Endothelial cell of umbilical vein (primary cell): Measurements from ENCODE around the gene COPB1. TPM values are rescaled to one million over a fixed set of nuclear protein-coding genes. Genes with fewer than 3 reads are reported as not detected.

Experiments used
- BruUV-seq: library from RNA; stranded (reverse); fragments of 400-500 nt; replicated peaks from 2 replicates; lab custom pipeline; 2021; lab: Mats Ljungman, UMichigan
- CTCF ChIA-PET: fragments of 300-600, 350-600 bp; sonication (Branson Sonifier 250); formaldehyde crosslinking; loops from one replicate; lab custom pipeline; 2021; ENCODE audit warnings: antibody characterized with exemption, inconsistent platforms; lab: Charles Lee
- POLR2A ChIA-PET: fragments of 300-600, 350-600 bp; sonication (Branson Sonifier 250); formaldehyde crosslinking; loops from one replicate; lab custom pipeline; 2021; ENCODE audit warnings: antibody characterized with exemption, inconsistent platforms; lab: Charles Lee
- DNase-seq: peaks from one replicate; pipeline ENCODE4 v3.0.0-alpha.2; 2011; ENCODE audit warnings: low read depth, low spot score
- FAIRE-seq: peaks from 2 replicates; lab custom pipeline; 2011; peaks lifted over from hg19 to GRCh38; lab: Jason Lieb, UNC
- H2AFZ ChIP-seq: 2 replicates; pipeline ENCODE4 v1.6.0; 2012; ENCODE audit warnings: low read depth, low read length, control low read depth, inconsistent platforms
- H3K27ac ChIP-seq: 2 replicates; pipeline ENCODE4 v1.5.1; 2011; ENCODE audit warnings: low read depth, mild to moderate bottlenecking, control low read depth, low read length, moderate library complexity; ENCODE audit not compliant: insufficient read depth
- H3K27me3 ChIP-seq, 2 experiments: 2 replicates each; pipeline versions ENCODE4 v1.6.0 to v1.6.1; 2011; ENCODE audit warnings: low read length in 2 of 2, mixed read lengths in 1 of 2; ENCODE audit not compliant: control insufficient read depth in 2 of 2, insufficient read depth in 2 of 2
- H3K36me3 ChIP-seq, 2 experiments: 2 replicates in 1 of 2; 3 replicates in 1 of 2; pipeline ENCODE4 v1.5.1; 2011; ENCODE audit warnings: low read length in 2 of 2, mild to moderate bottlenecking in 1 of 2, moderate library complexity in 1 of 2; ENCODE audit not compliant: control insufficient read depth in 2 of 2, insufficient read depth in 2 of 2; ENCODE audit errors: extremely low read depth in 1 of 2
- H3K4me1 ChIP-seq: 3 replicates; pipeline ENCODE4 v1.5.1; 2011; ENCODE audit warnings: mild to moderate bottlenecking, low read length; ENCODE audit not compliant: control insufficient read depth, insufficient read depth; ENCODE audit errors: extremely low read depth
- H3K4me2 ChIP-seq: 2 replicates; pipeline ENCODE4 v1.6.1; 2011; ENCODE audit warnings: low read length, control low read depth, mixed read lengths; ENCODE audit not compliant: insufficient read depth
- H3K4me3 ChIP-seq, 3 experiments: fragments of 200-600 bp in 1 of 3; sonication (generic), shearing (Covaris generic) in 1 of 3; replicated peaks in 1 of 3; 2 replicates each; pipeline ENCODE4 v1.5.1; 2011 to 2016; ENCODE audit warnings: control low read depth in 3 of 3, low read length in 3 of 3, mild to moderate bottlenecking in 2 of 3, inconsistent platforms in 1 of 3, low read depth in 1 of 3, moderate library complexity in 1 of 3; ENCODE audit not compliant: insufficient read depth in 1 of 3
- H3K79me2 ChIP-seq: 2 replicates; pipeline ENCODE4 v1.6.0; 2012; ENCODE audit warnings: low read length, inconsistent platforms; ENCODE audit not compliant: control insufficient read depth, insufficient read depth
- H3K9ac ChIP-seq: replicated peaks from 2 replicates; pipeline ENCODE3; 2011; ENCODE audit warnings: low read length, control low read depth; ENCODE audit not compliant: insufficient read depth; ENCODE audit errors: extremely low read depth
- H3K9me1 ChIP-seq: replicated peaks from 3 replicates; pipeline ENCODE4 v1.6.0; 2011; ENCODE audit warnings: mild to moderate bottlenecking, low read length; ENCODE audit not compliant: control insufficient read depth, insufficient read depth; ENCODE audit errors: extremely low read depth
- H3K9me3 ChIP-seq: replicated peaks from 2 replicates; pipeline ENCODE4 v1.5.1; 2012; ENCODE audit warnings: low read length, inconsistent platforms; ENCODE audit not compliant: control insufficient read depth, insufficient read depth
- H4K20me1 ChIP-seq: replicated peaks from 2 replicates; pipeline ENCODE3; 2011; ENCODE audit warnings: mild to moderate bottlenecking, low read length; ENCODE audit not compliant: control insufficient read depth, insufficient read depth; ENCODE audit errors: extremely low read depth
- CTCF ChIP-seq, 2 donors: IDR thresholded peaks; 1 replicate in 1 of 2; 2 replicates in 1 of 2; pipeline ENCODE4 v1.5.1; 2011; ENCODE audit warnings: low read length in 2 of 2, mild to moderate bottlenecking in 2 of 2, moderate library complexity in 2 of 2, control low read depth in 1 of 2, inconsistent platforms in 1 of 2, low read depth in 1 of 2; ENCODE audit not compliant: insufficient read depth in 1 of 2; ENCODE audit errors: extremely low read depth in 1 of 2
- EZH2 ChIP-seq: IDR thresholded peaks from 2 replicates; pipeline ENCODE4 v1.6.1; 2012; ENCODE audit warnings: borderline replicate concordance, low read depth, mild to moderate bottlenecking, moderate library complexity, low read length, inconsistent platforms; ENCODE audit not compliant: severe bottlenecking
- FOS ChIP-seq: IDR thresholded peaks from 2 replicates; pipeline ENCODE4 v1.6.1; 2011; ENCODE audit warnings: mild to moderate bottlenecking, low read length, moderate library complexity, borderline replicate concordance; ENCODE audit not compliant: insufficient read depth
- GATA2 ChIP-seq: IDR thresholded peaks from 2 replicates; pipeline ENCODE4 v1.7.0; 2011; ENCODE audit warnings: low read depth, mild to moderate bottlenecking, moderate library complexity, mixed read lengths, low read length; ENCODE audit not compliant: insufficient read length, insufficient read depth
- JUN ChIP-seq: IDR thresholded peaks from 2 replicates; pipeline ENCODE4 v1.6.1; 2011; ENCODE audit warnings: borderline replicate concordance, low read depth; ENCODE audit not compliant: insufficient read length, insufficient read depth
- MAX ChIP-seq: IDR thresholded peaks from 2 replicates; pipeline ENCODE4 v1.6.1; 2011; ENCODE audit not compliant: insufficient read depth, insufficient read length
- MYC ChIP-seq: IDR thresholded peaks from one replicate; pipeline ENCODE4 v1.6.1; 2011; ENCODE audit warnings: mild to moderate bottlenecking, low read depth, low read length
- POLR2A ChIP-seq: IDR thresholded peaks from 2 replicates; pipeline ENCODE4 v1.6.1; 2012; ENCODE audit warnings: low read depth, mild to moderate bottlenecking, control low read depth, low read length
- POLR2AphosphoS5 ChIP-seq: IDR thresholded peaks from 2 replicates; pipeline ENCODE4 v1.6.1; 2012; ENCODE audit warnings: low read depth, mild to moderate bottlenecking, control low read depth, low read length, moderate library complexity; ENCODE audit not compliant: insufficient read depth
- dilution Hi-C: fragments of 300-500 bp; cut with MboI; formaldehyde crosslinking; loops from one replicate; pipeline ENCODE4 v1.15.0; 2019; ENCODE audit warnings: low sequenced_read_pairs; ENCODE audit not compliant: extremely low pct_ligation_motif_present
- intact Hi-C: fragments of 100-400 bp; cut with micrococcal nuclease; formaldehyde crosslinking; loops from one replicate; pipeline ENCODE4 v1.10.0; 2022
- polyA plus RNA-seq, 4 experiments: library from polyadenylated mRNA; depleted of rRNA in 3 of 4; stranded (reverse) in 3 of 4; unstranded in 1 of 4; fragments of >200 nt; gene quantifications; 2 replicates each; pipeline versions ENCODE4 v1.2.1 to v1.2.3, GENCODE V29; 2011 to 2012; ENCODE audit warnings: missing spikeins in 1 of 4
- total RNA-seq: library from RNA; stranded (reverse); gene quantifications from 2 replicates; pipeline ENCODE4 v1.2.3, GENCODE V29; 2021

COPB1 gene
- total and polyA plus RNA-seq, 2 donors (not counting 3 experiments of a cell fraction or from before 2014, with no cell fraction given), result 61.1 to 145 TPM

GRCh38 chr11:14460147-14460546 is 39.5 kb downstream of the COPB1 start:
- TF ChIP-seq CTCF (IDR thresholded peaks at IDR 0.05; ENCODE audit: extremely low read depth in 1 of 2, insufficient read depth in 1 of 2, low read depth in 1 of 2, low read length in 2 of 2) (no peak), FOS (no peak), JUN (no peak), POLR2AphosphoS5 (no peak), MYC (no peak), GATA2 (no peak), EZH2 (no peak), POLR2A (no peak), MAX (no peak)
- no peaks in the 10 kb centered on the region for H3K27me3 ChIP-seq
- no TSS peak for BruUV-seq
- ChIA-PET CTCF (interaction anchor here (1.6 to 2.3 kb wide), 3 partner anchors 41 to 159 kb away, joined by 3 to 14 read pairs (median 5); no protein-coding TSS in a partner anchor), POLR2A (interaction anchor here (0.5 to 0.7 kb wide), 2 partner anchors 94 to 140 kb away, joined by 3 to 5 read pairs; no protein-coding TSS in a partner anchor)
- no peak for DNase-seq
- no peak overlapping the region for H3K4me2 ChIP-seq
- intact Hi-C loops, result no loop called here
- no peaks in the 10 kb centered on the region for H3K9me1 ChIP-seq
- no peaks in the 10 kb centered on the region for H3K79me2 ChIP-seq
- no peaks in the 10 kb centered on the region for H3K9me3 ChIP-seq
- H2AFZ ChIP-seq, result no peak overlapping the region
- no peak overlapping the region for H3K27ac ChIP-seq
- H3K9ac ChIP-seq, result no peak overlapping the region
- H3K4me1 ChIP-seq, result no peaks in the 10 kb centered on the region
- no peak overlapping the region for H3K4me3 ChIP-seq
- FAIRE-seq, result no peak
- peaks cover 2% of the 10 kb centered on the region for H4K20me1 ChIP-seq
- dilution Hi-C loops, result loop anchor here (25.0 kb wide), 1 partner anchor 173 kb away; no protein-coding TSS in a partner anchor
- H3K36me3 ChIP-seq, result peaks cover 21 to 51% of the 10 kb centered on the region in 2 experiments
